PC-3 (cell line): ENCODE data around the gene CHRM4. TPM values are rescaled to one million over a fixed set of nuclear protein-coding genes. Genes with fewer than 3 reads are reported as not detected.

ENCODE experiments used
- microRNA-seq: library from miRNA; unstranded; fragments of <30 nt; microRNA quantifications from one replicate; pipeline ENCODE4 v1.1.0, GENCODE V29; 2020; ENCODE audit not compliant: unreplicated experiment
- total RNA-seq: library from RNA; depleted of rRNA; stranded (reverse); fragments of >200 nt; gene quantifications from 2 replicates; pipeline ENCODE4 v1.2.3, GENCODE V29; 2014; rRNA removed

Gene CHRM4
- total RNA-seq, 1 experiment from 2014 or later = not detected

Small RNAs within 50 kb of the gene (microRNA-seq; reads per million reads assigned to microRNA genes)
- gene MIR4688 = not detected

Other genes with a start within 250 kb of the CHRM4 start
- gene CREB3L1, start 114.1 kb downstream of the CHRM4 start, total RNA-seq = 1.1 and 1.4 TPM in 2 replicates
- 70.2 and 91.0 TPM in 2 replicates for gene DGKZ, start 44.3 kb downstream of the CHRM4 start, total RNA-seq
- gene MDK, start 10.1 kb downstream of the CHRM4 start, total RNA-seq = 184 and 232 TPM in 2 replicates
- gene AMBRA1, start 202.2 kb upstream of the CHRM4 start, total RNA-seq = 15.8 and 18.0 TPM in 2 replicates
- gene HARBI1, start 225.5 kb upstream of the CHRM4 start, total RNA-seq = 1.7 and 6.5 TPM in 2 replicates
- gene ATG13, start 225.8 kb upstream of the CHRM4 start, total RNA-seq = 95.0 and 97.3 TPM in 2 replicates